Activated T-cell treated with anti-CD3 and anti-CD28 coated beads, Interleukin-2, amount 50 U/mL, for 4 hours (primary cell): ENCODE measurements around the gene KLF13. TPM values are rescaled to one million over a fixed set of nuclear protein-coding genes. Genes with fewer than 3 reads are reported as not detected.

ENCODE experiments used
- ATAC-seq, 2 donors: fragments of 200-7000 bp; cut with Tn5 transposase; one replicate each; pipeline ENCODE4 v1.10.0; 2021
- DNase-seq: peaks from one replicate; pipeline ENCODE4 v3.0.0-alpha.2; 2020
- H3K27me3 Mint-ChIP-seq: one replicate; pipeline ENCODE4 v1.8.0; 2021; ENCODE audit warnings: low read depth, mixed read lengths
- H3K36me3 Mint-ChIP-seq: one replicate; pipeline ENCODE4 v1.8.0; 2022; ENCODE audit warnings: mixed read lengths; ENCODE audit not compliant: insufficient read depth
- H3K4me1 Mint-ChIP-seq: one replicate; pipeline ENCODE4 v1.8.0; 2021; ENCODE audit warnings: low read depth, mixed read lengths
- H3K4me3 Mint-ChIP-seq: one replicate; pipeline ENCODE4 v1.8.0; 2021; ENCODE audit warnings: mild to moderate bottlenecking, moderate library complexity, mixed read lengths
- H3K9me3 Mint-ChIP-seq: one replicate; pipeline ENCODE4 v1.8.0; 2021; ENCODE audit warnings: mixed read lengths
- total RNA-seq, 3 donors: library from RNA; stranded (reverse); gene quantifications; one replicate each; pipeline ENCODE4 v1.2.1, GENCODE V29; 2021

Gene KLF13
- total RNA-seq, 3 donors from 2014 or later, result 75.0 to 82.8 (median 81.8) TPM

DNA sequence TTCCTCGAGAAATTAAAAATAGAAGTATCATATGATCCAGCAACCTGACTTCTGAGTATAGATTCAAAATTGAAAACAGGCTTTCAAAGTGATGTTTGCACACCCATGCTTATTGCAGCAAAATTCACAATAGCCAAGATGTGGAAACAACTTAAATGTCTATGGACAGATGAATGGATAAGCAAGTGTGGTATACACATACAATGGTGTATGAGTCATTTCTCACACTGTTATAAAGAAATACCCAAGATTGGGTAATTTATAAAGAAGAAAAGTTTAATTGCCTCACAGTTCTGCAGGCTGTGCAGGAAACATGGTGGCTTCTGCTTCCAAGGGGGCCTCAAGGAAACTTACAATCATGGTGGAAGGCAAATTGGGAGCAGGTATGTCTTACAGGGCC lies 100.8 kb downstream of the KLF13 start:
- peaks cover 20% of the 10 kb centered on the region for H3K4me1 Mint-ChIP-seq
- peaks cover 3% of the 10 kb centered on the region for H3K9me3 Mint-ChIP-seq
- DNase-seq, result no peak
- no peaks in the 10 kb centered on the region for H3K27me3 Mint-ChIP-seq
- no peaks in the 10 kb centered on the region for H3K36me3 Mint-ChIP-seq
- no peak overlapping the region for H3K4me3 Mint-ChIP-seq
- ATAC-seq, result peak; percentile 48 to 52

Other genes with a start within 250 kb of the KLF13 start
- gene TRPM1, start 225.1 kb upstream of the KLF13 start, total RNA-seq, result not detected